Measurements from ENCODE around the gene SEPTIN8. TPM values are rescaled to one million over a fixed set of nuclear protein-coding genes. Genes with fewer than 3 reads are reported as not detected.

The SEPTIN8 gene
- total RNA-seq, 1 experiment from 2014 or later = 24.2 TPM

GRCh38 chr5:132764051-132764450, 13.0 kb downstream of the SEPTIN8 start:
- no peaks in the 10 kb centered on the region for H3K27me3 ChIP-seq (ENCODE audit: insufficient read depth, low read depth)
- DNase-seq = no peak
- intact Hi-C loops (cut with micrococcal nuclease; ENCODE audit: unreplicated experiment) = no loop called here
- no peaks in the 10 kb centered on the region for H3K36me3 ChIP-seq (ENCODE audit: low read depth)
- BruUV-seq (replicated peaks) = no TSS peak
- CTCF ChIA-PET = no interaction called here
- POLR2A ChIA-PET (ENCODE audit: unreplicated experiment) = no interaction called here
- no peaks in the 10 kb centered on the region for H3K9me2 ChIP-seq (ENCODE audit: insufficient read depth)
- no peak overlapping the region for H3K27ac ChIP-seq
- no peaks in the 10 kb centered on the region for H3K9me3 ChIP-seq (ENCODE audit: insufficient read depth, low read depth)
- no peak overlapping the region for H3K4me2 ChIP-seq
- no peaks in the 10 kb centered on the region for H3F3A ChIP-seq (ENCODE audit: insufficient read depth, low read depth)
- H3K4me1 ChIP-seq (replicated peaks; ENCODE audit: insufficient read depth) = 0 out of 2 replicates have a peak, but pooled peaks cover 4% of the 10 kb centered on the region
- TF ChIP-seq CTCF (conservative IDR thresholded peaks at IDR 0.05) (no peak), EZH2 (IDR thresholded peaks at IDR 0.05; ENCODE audit: low read depth) (no peak)
- H2AFZ ChIP-seq = no peak overlapping the region
- H3K79me2 ChIP-seq (ENCODE audit: low read depth) = no peaks in the 10 kb centered on the region
- H3K4me3 ChIP-seq = no peak overlapping the region
- no peaks in the 10 kb centered on the region for H4K20me1 ChIP-seq (ENCODE audit: insufficient read depth)

GRCh38 chr5:132763181-132764036, 13.6 kb downstream of the SEPTIN8 start:
- Histone ChIP-seq H3K79me2 (ENCODE audit: low read depth) (no peaks in the 10 kb centered on the region), H3K4me2 (no peak overlapping the region), H3K4me3 (no peak overlapping the region), H2AFZ (no peak overlapping the region), H3K36me3 (ENCODE audit: low read depth) (no peaks in the 10 kb centered on the region), H3K9me2 (ENCODE audit: insufficient read depth) (no peaks in the 10 kb centered on the region), H3K9me3 (ENCODE audit: insufficient read depth, low read depth) (no peaks in the 10 kb centered on the region), H3K27me3 (ENCODE audit: insufficient read depth, low read depth) (no peaks in the 10 kb centered on the region), H4K20me1 (ENCODE audit: insufficient read depth) (no peaks in the 10 kb centered on the region), H3K27ac (no peak overlapping the region), H3F3A (ENCODE audit: insufficient read depth, low read depth) (no peaks in the 10 kb centered on the region), H3K4me1 (replicated peaks; ENCODE audit: insufficient read depth) (0 out of 2 replicates have a peak, but pooled peaks cover 6% of the 10 kb centered on the region)
- BruUV-seq (replicated peaks) = no TSS peak
- ChIA-PET POLR2A (ENCODE audit: unreplicated experiment) (no interaction called here), CTCF (no interaction called here)
- DNase-seq = no peak
- intact Hi-C loops (cut with micrococcal nuclease; ENCODE audit: unreplicated experiment) = no loop called here
- TF ChIP-seq EZH2 (IDR thresholded peaks at IDR 0.05; ENCODE audit: low read depth) (no peak), CTCF (conservative IDR thresholded peaks at IDR 0.05) (no peak)

- TF ChIP-seq EZH2 (IDR thresholded peaks at IDR 0.05; ENCODE audit: low read depth) = no peak
- TF ChIP-seq CTCF (conservative IDR thresholded peaks at IDR 0.05) = no peak
- H3K27me3 ChIP-seq (ENCODE audit: insufficient read depth, low read depth) = no peaks in the 10 kb centered on the region
- no peak overlapping the region for H3K27ac ChIP-seq
- no peaks in the 10 kb centered on the region for H3F3A ChIP-seq (ENCODE audit: insufficient read depth, low read depth)
- ChIA-PET POLR2A (ENCODE audit: unreplicated experiment) (no interaction called here), CTCF (interaction anchor here (0.6 kb wide), 1 partner anchor 180 kb away, joined by 7 read pairs; no protein-coding TSS in a partner anchor)
- no peak for DNase-seq
- no peak overlapping the region for H3K4me2 ChIP-seq
- H3K9me2 ChIP-seq (ENCODE audit: insufficient read depth) = no peaks in the 10 kb centered on the region
- no peaks in the 10 kb centered on the region for H3K79me2 ChIP-seq (ENCODE audit: low read depth)
- no peaks in the 10 kb centered on the region for H3K9me3 ChIP-seq (ENCODE audit: insufficient read depth, low read depth)
- intact Hi-C loops (cut with micrococcal nuclease; ENCODE audit: unreplicated experiment) = no loop called here
- H3K4me1 ChIP-seq (replicated peaks; ENCODE audit: insufficient read depth) = 0 out of 2 replicates have a peak, but pooled peaks cover 6% of the 10 kb centered on the region
- no TSS peak for BruUV-seq (replicated peaks)
- H2AFZ ChIP-seq = no peak overlapping the region
- no peaks in the 10 kb centered on the region for H3K36me3 ChIP-seq (ENCODE audit: low read depth)
- no peak overlapping the region for H3K4me3 ChIP-seq
- no peaks in the 10 kb centered on the region for H4K20me1 ChIP-seq (ENCODE audit: insufficient read depth)
Measured at GRCh38 chr5:132762246-132763000, 14.6 kb downstream of the SEPTIN8 start.

All from PC-9 (cell line).